ENCODE results near the gene SCYL3.
"Not testable (repeated sequence)": the region's sequence is repeated elsewhere in the genome, so short reads cannot be mapped to it uniquely, and the experiment has no call there.

Gene SCYL3

DNA sequence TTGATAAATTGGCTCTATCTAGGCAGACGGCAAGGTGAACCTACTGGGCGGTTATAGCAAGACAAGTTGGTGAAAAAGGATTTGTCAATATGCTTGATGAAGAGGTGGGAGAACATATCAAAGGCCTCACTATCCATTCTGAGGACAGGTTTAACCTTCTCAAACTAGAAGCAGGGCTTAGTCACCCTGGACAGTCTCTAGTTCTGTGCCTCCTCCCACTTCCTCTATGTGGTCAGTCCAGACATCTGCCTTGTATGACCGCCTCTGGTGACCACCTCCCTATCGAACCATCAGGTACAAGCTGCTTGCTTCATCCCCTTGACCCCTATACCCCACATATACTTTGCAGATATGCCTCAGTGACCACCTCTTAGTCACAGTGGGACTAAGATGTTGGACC lies 2.3 kb upstream of the SCYL3 start:
- DNase-seq: peak; percentile 46

DNA sequence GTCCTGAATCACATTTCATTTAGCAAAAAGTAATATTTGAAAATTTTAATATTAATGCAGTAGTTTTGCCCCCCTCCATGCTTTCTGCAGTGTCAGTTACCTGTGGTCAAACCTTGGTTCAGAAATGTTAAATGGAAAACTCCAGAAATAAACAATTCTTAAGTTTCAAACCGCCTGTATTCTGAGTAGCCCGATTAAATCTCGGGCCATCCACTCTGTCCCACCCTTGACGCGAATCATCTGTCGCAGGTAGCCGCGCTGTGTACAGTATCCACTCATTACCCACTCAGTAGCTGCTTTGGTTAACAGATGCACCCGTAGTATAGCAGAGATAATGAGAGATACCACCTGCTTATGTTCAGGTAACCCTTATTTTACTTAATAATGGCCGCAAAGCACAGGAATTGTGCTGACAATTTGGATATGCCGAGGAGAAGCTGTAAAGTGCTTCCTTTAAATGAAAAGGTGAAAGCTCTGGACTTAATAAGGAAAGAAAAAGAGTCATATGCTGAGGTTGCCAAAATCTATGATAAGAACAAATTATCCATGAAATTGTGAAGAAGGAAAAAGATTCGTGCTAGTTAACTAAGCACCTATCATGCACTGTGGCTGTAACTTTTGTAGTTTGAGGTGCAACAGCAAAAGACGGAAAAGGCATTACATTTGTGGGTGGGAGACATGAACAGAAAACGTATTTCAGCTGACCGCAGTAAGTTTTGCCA lies 889 bp upstream of the SCYL3 start:
- peak; percentile 15 for DNase-seq

DNA sequence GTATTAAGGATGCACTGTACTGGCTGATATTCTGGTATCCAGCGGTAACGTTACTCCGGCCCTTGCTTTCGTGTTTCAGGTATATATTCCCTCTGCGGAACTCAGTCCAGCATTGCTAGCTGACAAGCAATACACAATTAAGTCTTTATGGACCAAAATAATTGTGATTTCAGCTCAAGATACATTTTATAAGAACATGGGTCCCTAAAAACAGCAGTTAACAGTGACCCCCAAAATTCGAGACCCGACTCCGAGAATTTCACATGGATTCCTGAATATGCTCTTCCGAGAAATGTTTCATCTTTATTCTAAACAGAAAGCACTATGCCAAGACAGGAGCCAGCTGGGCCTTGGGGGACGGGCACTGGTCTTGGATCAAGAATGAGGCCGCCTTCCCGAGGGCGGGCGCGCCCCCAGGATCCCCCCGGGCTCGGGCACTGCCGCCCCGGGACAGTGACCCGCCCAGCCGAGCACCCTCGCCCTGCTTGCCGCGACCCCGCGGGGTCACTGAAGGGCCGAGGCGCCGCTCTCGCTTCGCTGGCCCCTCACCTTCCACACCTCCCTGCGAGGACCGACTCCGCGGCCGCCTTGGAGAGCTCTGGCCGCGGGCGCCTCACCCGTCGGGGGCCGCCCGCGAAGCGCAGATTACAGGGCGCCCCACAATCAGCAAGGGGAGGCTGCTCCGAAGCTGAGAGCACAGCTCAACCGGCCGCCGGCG lies 610 bp downstream of the SCYL3 start:
- peak; percentile 49 for DNase-seq

DNA sequence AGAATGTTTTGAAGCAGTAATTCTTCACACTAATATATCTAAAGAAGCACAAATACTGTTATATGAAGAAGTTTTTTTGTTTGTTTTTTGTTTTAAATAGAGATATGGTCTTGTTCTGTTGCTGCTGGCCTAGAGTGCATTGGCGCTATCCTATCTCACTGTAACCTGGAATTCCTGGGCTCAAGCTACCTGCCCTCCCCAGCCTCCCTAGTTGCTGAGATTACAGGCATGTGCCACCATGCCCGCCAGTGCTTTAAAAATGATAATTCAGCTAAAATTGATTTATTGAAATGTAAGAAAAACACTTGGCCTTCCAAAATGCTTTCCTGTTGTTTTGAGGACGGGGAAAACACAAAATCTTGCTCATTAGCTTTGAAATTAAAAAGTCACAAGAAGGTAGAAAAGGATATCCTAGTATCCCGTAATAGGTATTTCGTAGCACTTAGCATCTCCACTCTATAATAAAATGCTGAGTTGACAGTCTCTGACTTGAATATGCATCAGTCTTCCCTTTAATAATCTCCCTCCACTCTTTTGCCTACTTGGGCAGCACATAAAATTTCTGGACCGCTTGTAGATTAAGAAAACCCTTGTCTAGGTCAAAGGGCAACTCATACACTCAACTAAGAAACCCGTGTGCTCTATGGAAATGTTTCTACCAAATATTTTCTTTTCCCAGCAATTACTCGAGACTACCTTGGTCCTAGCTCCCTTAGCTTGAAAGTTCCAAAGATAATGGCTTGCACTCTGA lies 1.3 kb downstream of the SCYL3 start:
- peak; percentile 13 for DNase-seq

DNA sequence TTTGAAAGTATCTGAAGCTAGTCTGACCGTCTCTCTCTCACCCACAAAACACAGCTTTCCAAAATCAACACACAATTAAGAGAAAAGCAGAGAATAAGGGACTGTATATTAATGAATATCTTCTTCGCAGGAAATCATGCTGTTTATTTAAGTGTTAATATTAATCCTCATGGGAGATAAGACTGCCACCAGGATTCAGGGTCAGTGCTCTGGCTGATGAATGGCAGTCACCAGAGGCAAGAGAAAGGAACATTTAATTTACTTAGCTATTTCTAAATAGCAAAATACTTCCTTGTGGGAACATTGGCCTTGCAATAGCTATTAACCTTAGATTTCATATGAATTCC lies 2.2 kb downstream of the SCYL3 start:
- peak; percentile 16 for DNase-seq

DNA sequence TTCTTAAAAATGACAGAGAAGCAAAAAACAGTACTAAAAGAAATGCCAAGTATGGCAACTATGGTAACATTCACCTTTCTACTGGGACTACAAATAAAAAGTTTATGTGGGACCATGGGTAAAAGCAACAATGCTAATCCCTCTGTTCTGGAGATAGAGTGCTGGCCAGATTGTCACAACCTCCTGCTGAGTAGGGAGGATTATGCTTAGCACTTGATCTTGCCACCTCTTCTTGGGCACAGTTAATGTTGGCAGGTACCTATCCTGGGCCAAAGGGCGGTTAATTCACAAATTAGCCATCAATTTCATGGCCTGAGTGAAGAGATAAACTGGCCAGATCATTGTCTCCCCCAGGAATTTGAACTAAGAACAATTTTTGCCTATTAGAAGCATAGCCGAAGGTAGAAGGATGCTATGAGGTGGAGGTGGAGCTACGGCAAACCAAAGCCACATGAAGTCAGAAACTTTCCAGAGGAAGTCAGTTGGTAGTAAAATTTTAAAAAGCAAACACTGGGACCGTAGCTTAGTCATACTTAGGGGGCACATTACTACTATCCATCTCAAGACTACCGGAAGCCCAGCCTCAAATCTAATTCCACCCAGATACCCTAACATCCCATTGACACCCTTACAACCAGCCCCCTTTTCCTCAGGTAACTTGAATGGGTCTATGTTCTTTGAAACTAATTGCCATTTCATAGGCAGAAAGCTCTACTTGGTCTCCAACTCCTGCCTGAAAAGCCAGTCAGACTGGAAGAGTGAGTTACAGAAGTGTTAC lies 2.7 kb downstream of the SCYL3 start:
- no peak for DNase-seq

DNA sequence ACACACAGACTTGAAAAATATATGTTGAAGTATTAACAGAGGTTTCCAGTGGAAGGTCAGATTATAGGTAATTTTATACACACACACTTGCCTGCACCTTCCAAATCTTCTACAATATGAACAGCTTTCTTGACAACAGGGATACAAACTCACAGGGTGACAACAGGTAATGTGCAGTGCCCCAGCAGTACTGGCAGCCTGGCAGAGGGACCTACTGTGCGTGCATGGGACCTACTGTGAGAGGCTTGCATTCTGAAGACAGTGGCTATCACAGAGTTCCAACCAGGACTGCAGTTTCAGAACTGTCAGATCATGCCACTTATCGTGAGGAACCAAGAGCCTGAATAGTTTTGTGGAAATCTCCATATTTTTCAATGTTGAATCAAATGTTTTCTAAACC lies 3.8 kb downstream of the SCYL3 start:
- DNase-seq: no peak

DNA sequence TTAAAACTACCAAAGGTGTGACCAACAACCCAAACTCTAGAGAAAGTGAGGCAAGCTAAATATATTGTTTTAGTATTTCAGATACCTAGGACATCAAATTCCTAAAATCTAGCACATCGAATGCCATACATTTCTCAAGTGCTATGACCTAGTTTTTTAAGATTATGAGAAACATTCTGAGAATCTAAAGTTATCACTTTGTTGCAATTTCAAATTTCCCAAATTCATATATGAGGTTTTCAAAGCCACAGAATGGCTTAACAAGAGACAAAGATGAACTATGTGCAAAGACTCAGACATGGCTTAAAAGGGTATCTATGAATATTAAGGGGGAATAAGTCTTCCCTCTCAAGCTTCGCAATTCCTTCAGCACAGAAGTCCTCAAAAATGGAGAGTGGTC lies 6.8 kb downstream of the SCYL3 start:
- no peak for DNase-seq

DNA sequence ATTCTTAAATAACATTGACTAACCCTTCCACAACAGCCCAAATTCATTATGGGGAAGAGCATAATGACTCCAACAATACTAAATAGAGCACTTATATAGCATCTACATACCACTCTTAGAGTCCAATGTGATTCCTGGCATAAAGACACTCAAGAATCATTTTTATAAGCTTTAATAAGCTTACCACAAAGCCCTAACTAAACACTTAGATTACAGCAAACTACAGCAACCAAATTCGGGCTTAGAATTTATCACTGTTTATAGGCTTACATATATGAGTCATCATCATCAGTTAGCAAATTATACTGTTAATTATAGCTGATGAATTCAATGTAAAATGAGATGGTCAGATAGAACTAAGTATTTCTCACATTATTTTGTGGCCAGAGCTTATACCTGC lies 7.3 kb downstream of the SCYL3 start:
- DNase-seq: no peak

DNA sequence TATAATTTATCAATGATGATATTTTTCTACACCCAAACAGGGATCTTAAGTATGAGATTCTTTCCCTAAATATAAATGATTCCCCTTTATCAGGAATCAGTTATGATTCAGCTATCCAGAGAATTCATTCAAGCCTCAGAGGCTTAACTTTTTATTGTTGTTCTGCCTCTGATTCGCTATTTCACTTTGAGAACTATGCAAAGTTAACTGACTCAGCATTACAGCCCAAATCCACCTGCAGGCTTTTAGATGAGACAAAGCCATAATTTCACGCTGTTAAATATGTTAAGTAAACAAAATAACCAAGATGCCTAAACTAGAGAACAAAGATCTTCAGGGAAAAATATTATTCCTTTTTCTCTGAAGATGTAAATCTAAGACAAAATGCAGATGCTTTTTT lies 8.5 kb downstream of the SCYL3 start:
- DNase-seq: no peak

DNA sequence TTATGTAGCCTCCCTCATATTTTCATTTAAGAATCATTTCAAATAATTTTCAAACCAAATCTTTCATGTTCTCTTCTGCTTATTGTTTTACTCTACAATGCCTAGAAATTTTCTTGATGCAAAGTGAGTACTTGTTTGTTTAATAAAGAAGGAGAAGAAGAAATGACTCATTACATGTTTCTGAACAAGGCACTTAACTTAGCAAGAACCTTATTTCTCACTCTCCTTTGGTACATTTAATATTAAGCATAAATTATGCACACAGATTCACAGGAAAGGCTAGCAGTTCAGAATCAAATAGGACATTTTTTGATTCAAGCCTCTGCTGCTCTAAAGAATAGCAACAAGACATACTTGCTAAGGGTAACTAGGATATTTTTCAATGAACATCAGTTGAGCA lies 9.1 kb downstream of the SCYL3 start:
- DNase-seq: no peak

DNA sequence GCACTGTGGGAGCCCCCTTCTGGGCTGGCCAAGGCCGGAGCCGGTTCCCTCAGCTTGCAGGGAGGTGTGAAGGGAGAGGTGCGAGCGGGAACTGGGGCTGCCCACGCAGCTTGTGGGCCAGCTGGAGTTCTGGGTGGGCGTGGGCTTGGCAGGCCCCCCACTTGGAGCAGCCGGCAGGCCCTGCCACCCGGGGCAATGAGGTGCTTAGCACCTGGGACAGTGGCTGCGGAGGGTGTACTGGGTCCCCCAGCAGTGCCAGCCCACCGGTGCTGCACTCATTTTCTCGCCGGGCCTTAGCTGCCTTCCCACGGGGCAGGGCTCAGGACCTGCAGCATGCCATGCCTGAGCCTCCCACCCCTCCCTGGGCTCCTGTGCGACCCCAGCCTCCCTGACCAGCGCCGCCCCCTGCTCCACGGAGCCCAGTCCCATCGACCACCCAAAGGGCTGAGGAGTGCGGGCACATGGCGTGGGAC lies 11.6 kb downstream of the SCYL3 start:
- no peak for DNase-seq

DNA sequence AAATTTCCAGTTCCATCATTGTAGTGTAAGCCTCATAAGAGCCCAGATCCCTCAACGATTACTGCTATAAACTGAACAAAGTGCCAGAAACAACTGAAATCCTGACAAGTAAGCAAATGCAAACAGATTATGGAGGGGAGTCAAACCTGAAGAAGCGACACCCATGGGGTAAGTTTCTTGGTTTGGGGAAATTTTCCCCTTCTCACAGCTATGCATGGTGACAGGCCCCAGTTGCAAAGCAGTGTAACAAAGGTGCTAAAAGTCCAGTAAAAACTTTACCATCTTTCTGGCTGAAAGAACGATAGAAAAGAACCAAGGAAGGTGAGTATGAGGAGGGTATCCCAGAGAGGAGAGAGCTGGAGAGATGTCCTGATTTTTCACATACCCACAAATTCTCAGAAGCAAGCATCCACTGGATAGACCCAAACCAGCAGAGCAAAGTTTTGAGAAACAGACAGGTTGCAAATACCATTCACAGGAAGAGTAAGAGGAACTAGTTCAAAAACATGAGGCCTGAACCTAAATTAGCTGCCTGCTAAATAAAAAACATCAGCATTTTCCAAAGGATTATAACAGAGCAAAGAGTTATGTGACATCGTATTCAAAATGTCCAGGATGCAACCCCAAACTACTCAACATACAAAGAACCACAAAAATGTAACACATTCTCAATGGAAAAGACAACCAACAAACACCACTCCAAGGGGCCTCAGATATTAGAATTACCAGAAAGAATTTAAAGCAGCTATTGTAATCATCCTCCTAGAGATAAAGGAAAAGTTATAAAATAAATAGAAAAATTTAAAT lies 14.5 kb downstream of the SCYL3 start:
- DNase-seq: no peak

DNA sequence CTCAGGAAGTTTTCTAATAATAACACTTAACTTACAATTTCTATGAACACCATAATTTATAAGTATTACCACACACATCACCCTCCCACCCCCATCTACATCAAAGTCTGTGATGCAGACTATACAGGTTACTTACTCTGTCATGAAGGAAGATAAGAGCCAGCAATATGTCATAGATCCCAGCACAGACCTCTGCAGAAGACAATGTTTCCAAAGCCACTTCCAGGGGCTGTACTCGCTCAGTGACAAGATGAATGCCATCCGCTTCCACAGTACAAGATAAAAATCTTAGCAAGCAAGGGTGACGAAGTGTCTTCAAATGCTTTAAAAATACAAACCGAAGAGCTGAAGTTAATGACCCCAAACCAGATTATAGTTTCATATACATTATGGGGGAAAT lies 15.2 kb downstream of the SCYL3 start:
- no peak for DNase-seq

DNA sequence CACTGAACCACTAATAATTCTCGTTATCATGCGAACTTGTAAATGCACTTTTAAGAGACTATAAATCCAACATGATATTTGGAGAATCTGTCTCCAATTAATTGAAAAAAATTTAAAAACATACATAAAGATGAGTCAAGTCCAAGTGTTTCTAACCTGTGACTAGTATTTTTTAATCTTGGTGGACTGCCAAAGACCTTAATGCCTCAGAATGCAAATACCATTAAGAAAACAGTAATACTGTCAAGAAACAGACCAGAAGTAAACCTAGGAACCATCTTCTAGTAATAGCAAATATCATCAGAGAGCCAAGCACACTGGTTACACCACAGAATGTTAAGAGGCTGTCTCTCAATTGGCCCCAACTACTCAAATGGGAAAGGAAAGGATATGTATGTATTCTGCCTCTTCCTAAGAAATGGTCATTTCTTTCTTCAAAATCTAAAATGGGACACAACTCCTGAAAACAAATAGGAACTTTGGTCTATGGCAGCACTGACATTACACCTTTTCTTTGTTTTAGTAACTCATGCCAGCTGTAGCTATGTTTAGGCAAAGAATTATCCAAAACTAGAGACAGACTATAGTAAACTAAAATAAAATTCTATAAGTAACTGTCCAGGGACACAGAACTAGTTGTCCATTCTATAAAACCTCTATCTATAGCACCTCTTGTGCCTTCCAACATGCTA lies 15.8 kb downstream of the SCYL3 start:
- DNase-seq: no peak

DNA sequence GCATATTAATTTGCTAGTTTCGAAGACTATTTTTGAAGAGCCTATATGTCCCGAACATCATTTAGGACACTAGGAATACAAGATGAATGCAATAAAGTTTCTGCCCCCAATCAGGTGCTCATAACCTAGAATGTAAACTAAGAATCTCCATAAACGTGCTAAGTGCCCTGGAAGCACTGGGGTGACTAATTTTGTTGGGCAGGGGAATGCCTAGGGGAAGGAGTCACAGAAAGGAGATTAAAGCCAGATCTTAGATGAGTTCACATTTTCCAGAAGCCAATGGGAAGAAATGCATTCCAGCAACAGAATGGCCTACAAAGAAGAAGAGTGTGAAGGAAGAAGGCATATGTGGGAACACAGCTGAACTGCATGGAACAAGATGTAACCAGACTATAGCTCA lies 19.5 kb downstream of the SCYL3 start:
- no peak for DNase-seq

DNA sequence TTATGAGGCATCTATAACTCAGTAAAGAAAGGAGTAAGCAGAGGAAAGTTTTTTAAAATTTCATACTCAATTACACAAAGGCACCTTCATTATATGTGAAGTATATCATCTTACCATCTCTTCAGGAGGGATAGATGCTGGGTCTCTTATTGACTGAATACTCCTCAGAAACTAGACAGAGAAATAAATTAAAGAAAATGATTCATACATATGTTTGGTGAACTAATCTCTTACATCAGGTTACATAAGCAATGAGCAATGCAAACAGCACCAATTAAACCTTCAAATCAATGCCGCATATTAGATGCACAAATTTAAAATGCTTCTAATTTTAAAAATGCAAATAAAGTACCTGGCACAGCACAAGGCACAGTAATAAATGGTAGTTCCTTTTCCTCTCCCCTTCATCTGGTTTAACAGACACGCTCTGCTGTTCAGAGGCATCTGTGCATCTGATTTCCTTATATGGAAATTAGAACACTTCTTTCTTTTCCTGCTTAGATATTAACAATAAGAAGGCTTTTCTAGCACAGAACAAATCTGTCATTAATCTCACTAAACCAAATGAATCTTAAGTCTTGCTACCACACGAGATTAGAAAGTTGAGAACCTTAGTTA lies 20.0 kb downstream of the SCYL3 start:
- DNase-seq: no peak

DNA sequence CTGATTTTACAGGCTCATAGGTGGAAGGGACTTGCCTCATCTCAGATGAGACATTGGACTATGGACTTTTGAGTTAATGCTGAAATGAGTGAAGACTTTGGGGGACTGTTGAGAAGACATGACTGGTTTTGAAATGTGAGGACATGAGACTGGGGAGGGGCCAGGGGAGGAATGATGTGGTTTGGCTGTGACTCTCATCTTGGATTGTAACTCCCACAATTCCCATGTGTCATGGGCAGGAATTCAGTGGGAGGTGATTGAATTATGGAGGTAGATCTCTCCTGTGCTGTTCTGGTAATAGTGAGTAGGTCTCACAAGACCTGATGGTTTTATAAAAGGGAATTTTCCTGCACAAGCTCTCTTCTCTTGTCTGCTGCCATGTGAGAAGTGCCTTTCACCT lies 20.8 kb downstream of the SCYL3 start:
- DNase-seq: no peak

DNA sequence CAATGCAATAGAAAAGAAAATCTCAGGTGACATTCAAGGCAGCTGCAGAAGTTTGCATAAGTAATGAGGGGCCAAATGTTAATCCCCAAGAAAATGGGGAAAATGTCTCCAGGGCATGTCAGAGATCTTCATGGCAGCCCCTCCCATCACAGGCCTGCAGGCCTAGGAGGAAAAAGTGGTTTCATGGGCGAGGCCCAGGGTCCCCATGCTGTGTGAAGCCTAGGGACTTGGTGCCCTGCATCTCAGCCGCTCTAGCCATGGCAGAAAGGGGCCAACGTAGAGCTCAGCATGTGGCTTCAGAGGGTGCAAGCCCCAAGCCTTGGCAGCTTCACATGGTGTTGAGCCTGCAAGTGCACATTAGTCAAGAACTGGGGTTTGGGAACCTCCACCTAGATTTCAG lies 21.7 kb downstream of the SCYL3 start:
- DNase-seq: not testable (repeated sequence)

DNA sequence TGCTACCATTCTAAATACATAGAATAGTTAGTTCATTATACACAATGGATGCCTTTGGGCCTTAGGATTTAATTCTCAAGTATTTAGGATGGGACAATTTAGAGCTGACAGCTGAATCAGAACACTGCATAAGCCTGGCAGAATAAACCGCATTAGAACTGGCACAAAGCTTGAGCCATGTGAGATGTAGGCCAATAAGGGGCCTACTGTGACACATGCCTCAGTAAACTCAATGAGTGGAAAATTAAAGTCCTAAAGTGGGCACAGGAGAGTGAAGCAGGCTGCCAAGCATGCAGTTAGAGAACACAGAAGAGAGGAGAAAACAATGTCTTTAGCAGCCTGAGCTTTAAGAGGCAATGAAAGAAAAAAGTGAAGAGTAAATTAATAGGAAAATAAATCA lies 24.3 kb downstream of the SCYL3 start:
- no peak for DNase-seq

DNA sequence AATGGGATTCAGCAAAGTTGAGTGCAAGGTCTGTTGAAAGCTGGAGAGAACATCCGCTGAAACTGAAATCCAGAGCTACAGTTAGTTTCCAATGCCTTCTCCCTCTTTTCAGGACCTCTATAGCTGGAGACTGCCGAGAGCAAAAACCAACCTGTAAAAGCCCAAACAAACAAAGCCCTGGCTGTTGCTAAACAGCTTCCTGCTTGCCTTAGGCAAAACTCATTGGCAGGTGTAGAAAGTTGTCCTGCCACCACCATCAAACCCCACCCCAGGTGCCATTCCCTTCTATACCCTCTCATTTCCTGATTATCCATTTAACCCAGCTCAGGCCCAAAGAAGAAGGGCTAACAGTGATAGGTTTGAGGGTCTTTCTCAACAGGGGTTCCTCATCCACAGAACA lies 24.7 kb downstream of the SCYL3 start:
- DNase-seq: no peak

Data from hematopoietic multipotent progenitor cell treated with erythropoietin and hydrocortisone succinate and interleukin-3 and kit ligand, for 6 days (in vitro differentiated cells).